IPS-20b (cell line): ENCODE results near the gene MCHR2.

ENCODE experiments used
- H3K27ac ChIP-seq: one replicate; pipeline ENCODE4 v1.5.1; 2013; ENCODE audit warnings: low read length
- H3K27me3 ChIP-seq: 2 replicates; pipeline ENCODE4 v1.6.1; 2013; ENCODE audit warnings: mild to moderate bottlenecking, low read length, inconsistent platforms; ENCODE audit not compliant: insufficient read depth
- H3K36me3 ChIP-seq: 2 replicates; pipeline ENCODE4 v1.6.1; 2013; ENCODE audit warnings: low read depth, mild to moderate bottlenecking, inconsistent platforms, low read length, moderate library complexity; ENCODE audit not compliant: insufficient read depth
- H3K4me1 ChIP-seq: 2 replicates; pipeline ENCODE4 v1.6.1; 2013; ENCODE audit warnings: mild to moderate bottlenecking, control low read depth, inconsistent platforms, low read length, moderate library complexity; ENCODE audit not compliant: insufficient read depth
- H3K4me3 ChIP-seq: 2 replicates; pipeline ENCODE4 v1.5.1; 2013; ENCODE audit warnings: mild to moderate bottlenecking, low read length, inconsistent platforms
- H3K9ac ChIP-seq: 2 replicates; pipeline ENCODE4 v1.6.1; 2013; ENCODE audit warnings: low read depth, mild to moderate bottlenecking, inconsistent platforms, low read length, moderate library complexity
- H3K9me3 ChIP-seq: 2 replicates; pipeline ENCODE4 v1.6.1; 2013; ENCODE audit warnings: mild to moderate bottlenecking, low read depth, low read length, inconsistent platforms; ENCODE audit not compliant: insufficient read depth

MCHR2 gene

DNA sequence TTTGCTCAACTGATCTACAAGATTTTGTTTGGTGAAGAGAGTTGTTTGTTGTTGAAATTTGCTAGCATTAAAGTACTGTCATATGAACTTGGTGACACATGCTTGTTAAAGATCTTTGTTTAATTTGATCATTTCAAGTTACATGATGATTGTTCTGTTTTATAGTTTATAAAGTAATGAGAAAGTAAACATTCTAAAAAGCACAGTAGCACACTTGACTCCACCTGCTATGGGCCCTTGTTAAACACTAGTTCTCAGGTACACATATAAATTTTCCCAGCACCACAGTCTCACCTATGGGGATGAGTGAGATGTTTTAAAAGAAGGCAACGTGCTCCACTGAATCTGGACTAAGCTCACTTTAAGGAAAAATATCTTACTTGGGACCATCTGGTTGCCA, 14.1 kb downstream of the MCHR2 start:
- no peaks in the 10 kb centered on the region for H3K4me1 ChIP-seq
- H3K27me3 ChIP-seq: no peaks in the 10 kb centered on the region
- no peak overlapping the region for H3K4me3 ChIP-seq
- H3K36me3 ChIP-seq: no peaks in the 10 kb centered on the region
- H3K9ac ChIP-seq: no peak overlapping the region
- no peak overlapping the region for H3K27ac ChIP-seq
- peaks cover 9% of the 10 kb centered on the region; the same call in 1 of the 2 replicates for H3K9me3 ChIP-seq

DNA sequence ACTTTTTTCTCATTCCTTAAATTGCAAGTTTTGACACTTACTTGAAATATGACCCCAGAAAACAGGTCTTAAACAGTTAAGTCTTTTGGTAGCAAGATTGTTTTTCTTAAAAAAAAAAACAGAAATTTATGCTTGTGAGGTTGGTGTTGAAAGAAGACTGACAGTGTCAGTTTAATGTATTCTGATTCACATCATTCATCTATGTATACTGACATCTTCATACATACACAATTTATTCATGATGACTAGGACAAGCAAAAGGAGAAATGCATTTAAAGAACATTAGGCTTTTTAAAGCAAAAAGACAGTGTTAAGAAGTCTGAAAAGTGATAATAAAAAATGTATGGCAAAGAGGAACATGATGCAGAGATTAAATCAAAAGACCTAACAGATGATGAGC, 27.0 kb downstream of the MCHR2 start:
- no peak overlapping the region for H3K4me3 ChIP-seq
- no peak overlapping the region for H3K9ac ChIP-seq
- H3K36me3 ChIP-seq: no peaks in the 10 kb centered on the region
- no peak overlapping the region for H3K27ac ChIP-seq
- H3K9me3 ChIP-seq: no peaks in the 10 kb centered on the region
- no peaks in the 10 kb centered on the region for H3K27me3 ChIP-seq
- H3K4me1 ChIP-seq: no peaks in the 10 kb centered on the region

DNA sequence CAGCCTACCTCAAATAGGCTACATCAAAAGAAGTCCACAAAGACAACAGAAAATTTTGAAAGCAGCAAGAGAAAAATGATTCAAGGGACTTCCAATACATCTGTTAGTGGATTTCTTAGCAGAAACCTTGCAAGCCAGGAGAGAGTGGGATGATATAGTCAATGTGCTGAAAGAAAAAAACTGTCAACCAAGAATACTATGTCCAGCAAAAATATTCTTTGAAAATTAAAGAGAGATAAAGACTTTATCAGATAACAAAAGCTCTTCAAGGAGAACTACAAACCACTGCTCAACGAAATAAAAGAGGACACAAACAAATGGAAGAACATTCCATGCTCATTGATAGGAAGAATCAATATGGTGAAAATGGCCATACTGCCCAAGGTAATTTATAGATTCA, 34.0 kb downstream of the MCHR2 start:
- H3K9me3 ChIP-seq: peaks cover 12% of the 10 kb centered on the region; the same call in 1 of the 2 replicates
- no peak overlapping the region for H3K9ac ChIP-seq
- H3K36me3 ChIP-seq: no peaks in the 10 kb centered on the region
- no peak overlapping the region for H3K27ac ChIP-seq
- H3K27me3 ChIP-seq: no peaks in the 10 kb centered on the region
- no peak overlapping the region for H3K4me3 ChIP-seq
- no peaks in the 10 kb centered on the region for H3K4me1 ChIP-seq

DNA sequence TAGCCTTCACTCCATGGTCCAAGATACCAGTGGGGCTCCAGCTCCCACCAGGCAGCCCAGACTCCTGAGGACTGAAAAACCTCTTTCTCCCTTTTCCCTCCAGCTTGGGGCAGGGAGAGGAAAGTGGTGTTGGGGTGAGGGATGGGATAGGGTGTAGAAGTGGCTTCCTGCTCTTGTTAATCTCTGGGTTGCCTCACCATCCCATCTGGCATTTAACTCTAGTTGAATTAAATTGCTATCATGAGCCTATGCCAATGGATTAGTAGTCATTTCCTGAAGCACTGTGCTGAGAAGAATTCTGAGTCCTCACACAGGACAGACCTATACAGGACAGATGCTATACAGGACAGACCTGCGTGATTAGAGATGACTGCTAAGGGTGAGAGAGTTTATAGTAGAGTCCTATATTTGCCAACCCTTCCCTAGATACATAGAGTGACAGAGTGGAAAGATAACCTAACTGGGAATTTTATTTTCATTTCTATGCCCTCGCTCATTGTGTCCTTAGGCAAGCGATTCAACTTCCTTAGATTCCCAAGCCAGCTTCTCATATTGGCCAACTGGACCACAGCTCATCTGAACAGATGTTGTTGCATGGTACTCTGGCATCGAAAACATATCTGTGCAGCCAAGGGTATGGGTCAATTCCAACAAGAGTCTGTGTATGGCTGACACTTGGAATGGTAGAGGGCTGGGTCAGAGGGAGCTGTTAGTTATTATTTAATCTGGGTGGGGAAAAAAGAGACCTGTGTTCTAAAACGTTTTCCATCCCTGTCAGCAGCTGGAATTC, 42.8 kb downstream of the MCHR2 start:
- Histone ChIP-seq H3K27me3 (no peaks in the 10 kb centered on the region), H3K9ac (no peak overlapping the region), H3K36me3 (no peaks in the 10 kb centered on the region), H3K9me3 (no peaks in the 10 kb centered on the region), H3K27ac (no peak overlapping the region), H3K4me3 (no peak overlapping the region), H3K4me1 (no peaks in the 10 kb centered on the region)

DNA sequence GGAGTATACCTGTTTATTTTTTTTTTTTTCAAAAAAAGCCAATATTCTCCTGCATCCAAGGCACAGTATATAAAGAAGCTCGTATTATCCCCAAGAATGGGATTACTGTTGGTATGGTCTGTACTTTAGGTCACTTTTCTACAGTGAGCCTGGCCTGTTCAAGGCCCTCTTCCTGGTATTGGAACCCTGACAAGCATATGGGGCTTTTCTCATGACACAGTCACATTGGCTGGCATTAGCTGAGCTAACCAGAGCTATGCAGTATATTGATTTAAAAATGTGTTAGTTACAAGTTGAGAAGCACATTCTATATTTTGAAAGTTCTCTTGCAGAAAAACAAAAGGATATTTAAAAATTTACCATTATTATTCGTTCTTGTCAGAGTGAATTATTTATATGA, 48.0 kb downstream of the MCHR2 start:
- no peaks in the 10 kb centered on the region for H3K36me3 ChIP-seq
- H3K27ac ChIP-seq: no peak overlapping the region
- H3K27me3 ChIP-seq: no peaks in the 10 kb centered on the region
- no peak overlapping the region for H3K9ac ChIP-seq
- H3K4me1 ChIP-seq: peaks cover 4% of the 10 kb centered on the region; the same call in 1 of the 2 replicates
- no peak overlapping the region for H3K4me3 ChIP-seq
- no peaks in the 10 kb centered on the region for H3K9me3 ChIP-seq

DNA sequence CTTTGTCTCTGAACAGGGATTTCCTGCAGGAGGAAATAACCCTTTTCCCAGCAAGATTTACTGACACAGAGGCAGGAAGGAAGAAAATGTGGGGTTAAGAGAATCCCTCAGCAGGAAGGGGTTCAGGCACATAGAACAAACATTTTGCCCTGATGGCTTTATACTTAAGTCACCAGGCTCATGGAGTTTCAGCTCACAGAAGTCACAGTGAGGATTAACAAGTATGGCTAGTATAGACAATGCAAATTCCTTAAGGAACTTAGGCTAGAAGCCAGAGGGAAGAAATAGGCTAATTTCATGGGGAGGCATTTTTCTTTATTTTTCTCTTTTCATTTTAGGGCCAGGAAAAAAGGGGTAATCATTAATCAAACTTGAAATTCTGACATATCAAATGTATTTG, 50.2 kb downstream of the MCHR2 start:
- Histone ChIP-seq H3K4me1 (peaks cover 4% of the 10 kb centered on the region; the same call in 1 of the 2 replicates), H3K4me3 (no peak overlapping the region), H3K36me3 (no peaks in the 10 kb centered on the region), H3K27me3 (no peaks in the 10 kb centered on the region), H3K9ac (no peak overlapping the region), H3K27ac (no peak overlapping the region), H3K9me3 (no peaks in the 10 kb centered on the region)

DNA sequence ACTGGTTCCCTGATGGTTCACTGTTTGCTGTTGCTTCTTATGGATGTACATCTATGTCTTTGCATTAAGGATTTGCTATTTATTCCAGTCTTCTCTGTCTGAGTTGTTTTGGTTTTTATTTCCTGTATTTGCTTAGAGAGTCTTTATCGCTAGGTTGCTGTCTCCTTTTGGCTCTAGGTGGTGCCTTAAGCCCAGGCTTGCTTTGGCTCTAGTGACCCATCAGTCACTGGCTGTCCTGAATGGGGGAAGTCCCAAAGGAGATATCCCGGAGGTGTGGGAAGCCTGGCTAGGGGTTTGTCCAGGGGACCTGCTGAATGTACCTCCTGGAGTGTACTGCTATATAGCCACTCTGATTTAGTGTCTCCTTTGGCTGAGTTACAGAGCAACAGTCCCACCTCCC, 53.4 kb downstream of the MCHR2 start:
- no peak overlapping the region for H3K27ac ChIP-seq
- H3K9ac ChIP-seq: no peak overlapping the region
- no peaks in the 10 kb centered on the region for H3K27me3 ChIP-seq
- no peaks in the 10 kb centered on the region for H3K36me3 ChIP-seq
- H3K9me3 ChIP-seq: no peaks in the 10 kb centered on the region
- no peak overlapping the region for H3K4me3 ChIP-seq
- H3K4me1 ChIP-seq: peaks cover 4% of the 10 kb centered on the region; the same call in 1 of the 2 replicates

DNA sequence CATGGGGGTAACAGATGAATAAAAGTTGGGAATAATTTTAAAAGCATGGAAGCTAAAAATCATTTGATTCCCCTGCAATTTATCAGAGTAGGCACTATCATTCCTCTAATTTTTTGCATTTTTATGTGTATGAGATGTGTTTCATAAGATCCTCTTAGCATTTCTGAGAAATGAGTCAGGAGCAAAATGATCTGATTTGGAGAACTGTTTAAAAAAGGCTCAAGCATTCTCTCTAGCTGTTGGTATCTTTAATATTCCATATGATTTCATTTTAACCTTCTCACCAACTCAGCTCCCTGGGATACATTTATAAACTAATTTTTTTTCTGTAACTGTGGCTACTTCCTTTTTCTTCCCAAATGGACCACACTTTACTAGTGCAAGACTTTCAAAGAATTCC, 60.9 kb downstream of the MCHR2 start:
- Histone ChIP-seq H3K27ac (no peak overlapping the region), H3K4me1 (no peaks in the 10 kb centered on the region), H3K9me3 (peaks cover 12% of the 10 kb centered on the region; the same call in 1 of the 2 replicates), H3K36me3 (no peaks in the 10 kb centered on the region), H3K4me3 (no peak overlapping the region), H3K27me3 (no peaks in the 10 kb centered on the region), H3K9ac (no peak overlapping the region)

DNA sequence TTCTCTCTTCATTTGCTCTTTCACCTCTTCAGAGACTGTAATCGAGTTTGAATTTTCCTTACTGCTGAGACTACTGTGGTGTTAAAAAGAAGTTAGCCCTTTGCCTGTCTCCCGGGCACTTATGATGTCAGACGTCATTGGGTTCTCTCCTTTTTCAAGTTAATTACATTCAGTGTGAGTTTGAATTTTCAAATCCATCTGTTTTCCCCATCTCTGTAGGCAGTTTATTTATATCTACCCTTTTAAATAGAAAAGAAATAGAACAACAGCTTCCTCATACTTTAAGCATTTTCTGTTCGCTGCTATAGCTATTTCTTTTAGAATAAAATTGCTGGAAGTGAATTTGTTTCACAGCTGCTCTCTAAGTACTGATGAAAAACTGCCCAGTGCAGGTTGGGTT, 81.4 kb downstream of the MCHR2 start:
- no peaks in the 10 kb centered on the region for H3K9me3 ChIP-seq
- no peak overlapping the region for H3K9ac ChIP-seq
- H3K36me3 ChIP-seq: no peaks in the 10 kb centered on the region
- no peaks in the 10 kb centered on the region for H3K4me1 ChIP-seq
- no peaks in the 10 kb centered on the region for H3K27me3 ChIP-seq
- no peak overlapping the region for H3K4me3 ChIP-seq
- no peak overlapping the region for H3K27ac ChIP-seq

DNA sequence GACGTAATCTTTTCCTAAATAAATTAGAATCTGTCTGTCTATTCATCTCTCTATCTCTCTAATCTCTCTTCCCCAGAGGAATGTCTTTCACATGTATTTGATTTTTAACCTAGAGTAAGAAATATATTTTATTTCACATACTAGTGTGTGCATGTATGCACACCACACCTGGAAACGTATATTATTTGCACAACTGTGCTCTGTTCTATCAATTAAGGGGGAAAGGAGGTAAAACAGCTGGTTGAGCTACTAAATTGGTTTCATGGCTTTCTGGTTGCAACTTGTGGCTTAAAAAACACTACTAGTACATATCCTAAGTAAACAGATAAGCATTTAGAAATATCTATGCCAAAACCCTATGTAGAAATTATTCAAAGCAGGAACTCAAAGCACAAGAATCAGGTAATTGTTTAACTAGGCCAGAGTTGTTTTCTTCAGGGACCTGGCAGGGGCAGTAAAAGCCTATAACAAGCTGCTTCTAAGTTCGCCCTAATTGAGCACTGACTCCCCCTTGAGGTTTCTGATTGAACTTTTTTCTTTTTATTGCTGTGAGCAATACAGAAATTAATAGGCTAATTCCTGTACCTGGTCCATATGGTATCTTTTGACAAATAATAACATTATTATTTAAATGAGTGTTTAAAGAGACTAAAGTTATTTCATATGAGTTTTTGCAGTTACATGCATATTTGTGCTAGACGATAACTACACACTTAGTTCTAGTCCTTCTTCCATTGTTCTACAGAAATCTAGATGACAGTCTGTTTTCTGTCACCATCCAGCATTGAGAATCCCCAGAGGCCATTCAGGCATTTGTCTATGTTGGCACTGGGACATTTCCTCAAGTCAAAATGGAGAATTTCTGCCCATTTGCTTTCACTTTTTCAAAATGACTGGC, 88.6 kb downstream of the MCHR2 start:
- H3K36me3 ChIP-seq: no peaks in the 10 kb centered on the region
- no peak overlapping the region for H3K4me3 ChIP-seq
- no peak overlapping the region for H3K9ac ChIP-seq
- H3K4me1 ChIP-seq: no peaks in the 10 kb centered on the region
- H3K27ac ChIP-seq: no peak overlapping the region
- no peaks in the 10 kb centered on the region for H3K9me3 ChIP-seq
- H3K27me3 ChIP-seq: no peaks in the 10 kb centered on the region

DNA sequence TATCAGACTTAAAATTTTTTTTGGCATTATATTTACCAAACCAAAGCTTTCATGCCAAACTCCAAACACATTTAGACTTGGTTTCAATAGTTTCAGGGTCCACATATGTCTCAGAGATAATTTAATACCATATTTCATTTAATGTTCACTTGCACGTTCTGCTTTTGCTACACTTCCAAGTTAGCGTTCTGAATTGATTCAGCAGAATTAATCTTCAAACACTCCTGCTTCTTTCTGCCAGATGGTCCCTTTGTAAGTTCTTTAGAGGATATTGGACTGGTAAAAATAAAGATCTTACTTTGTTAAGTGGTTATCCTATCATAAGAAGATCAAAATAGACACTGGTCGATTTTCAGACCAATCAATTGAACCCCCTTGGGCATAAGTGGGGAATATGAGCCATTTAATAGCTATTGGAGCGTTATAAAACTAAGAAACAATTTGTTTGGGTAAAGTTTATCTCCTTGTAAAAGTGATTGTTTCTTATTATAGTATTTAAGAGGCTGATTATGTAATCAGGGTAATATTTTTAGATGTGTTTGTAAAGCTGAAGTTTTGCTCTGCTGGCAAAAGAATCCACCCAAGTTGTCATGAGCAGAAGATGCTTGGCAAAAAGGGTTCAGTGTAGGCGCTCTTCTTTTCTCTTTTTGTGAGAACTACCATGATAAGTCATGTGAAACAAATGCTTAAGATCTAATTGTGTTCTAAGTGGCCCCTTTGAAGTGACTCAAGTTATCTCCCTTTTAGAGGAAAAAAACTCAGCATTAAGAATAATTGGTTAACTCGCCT, 92.2 kb downstream of the MCHR2 start:
- Histone ChIP-seq H3K9me3 (no peaks in the 10 kb centered on the region), H3K36me3 (no peaks in the 10 kb centered on the region), H3K9ac (no peak overlapping the region), H3K27me3 (no peaks in the 10 kb centered on the region), H3K4me1 (no peaks in the 10 kb centered on the region), H3K27ac (no peak overlapping the region), H3K4me3 (no peak overlapping the region)
